NCI-H1092 treated with DMSO at 0.1 percent for 48 hours (cell line): Measurements from ENCODE around the gene GPS1.

Source experiments
- DNase-seq: peaks from one replicate; lab custom pipeline; 2025; lab: John Stamatoyannopoulos, UW

Gene GPS1

GRCh38 chr17:82045936-82046484 lies 5.7 kb upstream of the GPS1 start:
- no peak for DNase-seq

- DNase-seq, result no peak
Measured at GRCh38 chr17:82046903-82047302, 4.8 kb upstream of the GPS1 start.

GRCh38 chr17:82047379-82047778 lies 4.3 kb upstream of the GPS1 start:
- DNase-seq, result no peak

GRCh38 chr17:82047914-82048570 lies 3.7 kb upstream of the GPS1 start:
- DNase-seq, result no peak

- DNase-seq, result no peak
Measured at GRCh38 chr17:82048571-82048971, 3.1 kb upstream of the GPS1 start.

- DNase-seq, result no peak
Measured at GRCh38 chr17:82049106-82049505, 2.6 kb upstream of the GPS1 start.

GRCh38 chr17:82049521-82049971 lies 2.2 kb upstream of the GPS1 start:
- DNase-seq, result no peak

GRCh38 chr17:82050152-82050760 lies 1.4 kb upstream of the GPS1 start:
- no peak for DNase-seq

GRCh38 chr17:82050761-82051641 lies 697 bp upstream of the GPS1 start:
- DNase-seq, result no peak

- DNase-seq, result no peak
Measured at GRCh38 chr17:82052638-82053059, 951 bp downstream of the GPS1 start.

GRCh38 chr17:82053130-82053529 lies 1.4 kb downstream of the GPS1 start:
- no peak for DNase-seq

GRCh38 chr17:82053556-82054263 lies 2.0 kb downstream of the GPS1 start:
- DNase-seq, result no peak

GRCh38 chr17:82054351-82055022 lies 2.8 kb downstream of the GPS1 start:
- DNase-seq, result no peak

- no peak for DNase-seq
Measured at GRCh38 chr17:82055023-82055964, 3.6 kb downstream of the GPS1 start.

GRCh38 chr17:82055965-82056728 lies 4.4 kb downstream of the GPS1 start:
- DNase-seq, result no peak

- no peak for DNase-seq
Measured at GRCh38 chr17:82056729-82057621, 5.3 kb downstream of the GPS1 start.

GRCh38 chr17:82058230-82058854 lies 6.6 kb downstream of the GPS1 start:
- no peak for DNase-seq

GRCh38 chr17:82058855-82059249 lies 7.2 kb downstream of the GPS1 start:
- no peak for DNase-seq
